DMS 273 treated with DMSO at 0.1 percent for 48 hours (cell line): ENCODE results near the gene MPPE1.

ENCODE experiments used
- DNase-seq: peaks from one replicate; lab custom pipeline; 2025; lab: John Stamatoyannopoulos, UW

The MPPE1 gene

DNA sequence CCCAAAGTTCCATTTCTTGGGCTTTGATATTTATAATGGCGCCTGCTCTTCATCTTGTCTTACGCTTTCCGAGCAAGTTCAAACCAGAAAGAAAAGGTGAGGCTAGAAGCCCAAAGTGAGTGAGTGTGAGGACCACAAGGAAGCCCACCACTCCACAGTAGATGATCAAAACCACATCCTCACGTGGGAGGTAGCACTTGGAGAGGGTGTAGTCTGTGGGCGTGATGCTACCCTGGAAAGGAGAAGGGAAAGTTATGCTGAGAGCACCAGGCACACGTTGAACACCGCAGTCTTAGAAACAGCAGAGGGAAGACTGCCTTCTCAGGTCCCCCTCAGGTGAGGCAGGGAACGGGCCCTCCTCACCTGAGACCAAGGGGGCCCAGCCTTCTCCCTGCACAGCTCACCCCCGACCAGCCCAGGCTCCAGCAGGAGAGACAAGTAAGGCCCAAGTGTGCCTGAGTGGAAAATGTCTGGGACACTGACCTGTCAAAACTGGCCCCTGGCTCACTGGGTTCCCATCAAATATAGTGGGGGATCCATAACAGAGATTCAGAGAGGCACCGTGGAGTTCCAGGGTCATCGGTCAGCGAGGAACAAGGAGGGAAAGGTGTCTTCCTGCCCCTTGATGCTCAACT, 23.6 kb downstream of the MPPE1 start:
- no peak for DNase-seq

GRCh38 chr18:11883153-11883552, 25.0 kb downstream of the MPPE1 start:
- no peak for DNase-seq

DNA sequence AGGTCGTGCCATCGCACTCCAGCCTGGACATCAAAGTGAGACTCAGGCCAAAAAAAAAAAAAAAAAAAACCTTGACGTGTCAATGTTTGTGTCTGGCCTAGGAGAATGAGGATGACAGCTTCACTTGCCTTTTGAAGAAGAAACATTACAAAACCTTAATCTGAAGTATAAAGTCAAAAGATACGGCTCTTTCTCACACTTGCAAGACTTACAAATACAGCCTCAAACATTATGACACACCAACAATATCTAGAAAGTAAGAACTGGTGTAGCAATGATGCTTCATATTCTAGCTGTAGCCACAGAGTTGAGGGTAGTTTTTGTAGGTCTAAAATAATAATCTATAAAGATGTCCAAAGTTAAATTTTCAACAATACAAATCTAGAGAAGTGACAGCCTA, 25.5 kb downstream of the MPPE1 start:
- no peak for DNase-seq

GRCh38 chr18:11880586-11881304, 27.4 kb downstream of the MPPE1 start:
- DNase-seq = no peak

- no peak for DNase-seq
These were observed 30.5 kb downstream of the MPPE1 start for GRCh38 chr18:11877497-11878135.

- DNase-seq = no peak
These were observed 33.4 kb downstream of the MPPE1 start for GRCh38 chr18:11874676-11875075.

- DNase-seq = no peak
These were observed 34.3 kb downstream of the MPPE1 start for GRCh38 chr18:11873670-11874340.

DNA sequence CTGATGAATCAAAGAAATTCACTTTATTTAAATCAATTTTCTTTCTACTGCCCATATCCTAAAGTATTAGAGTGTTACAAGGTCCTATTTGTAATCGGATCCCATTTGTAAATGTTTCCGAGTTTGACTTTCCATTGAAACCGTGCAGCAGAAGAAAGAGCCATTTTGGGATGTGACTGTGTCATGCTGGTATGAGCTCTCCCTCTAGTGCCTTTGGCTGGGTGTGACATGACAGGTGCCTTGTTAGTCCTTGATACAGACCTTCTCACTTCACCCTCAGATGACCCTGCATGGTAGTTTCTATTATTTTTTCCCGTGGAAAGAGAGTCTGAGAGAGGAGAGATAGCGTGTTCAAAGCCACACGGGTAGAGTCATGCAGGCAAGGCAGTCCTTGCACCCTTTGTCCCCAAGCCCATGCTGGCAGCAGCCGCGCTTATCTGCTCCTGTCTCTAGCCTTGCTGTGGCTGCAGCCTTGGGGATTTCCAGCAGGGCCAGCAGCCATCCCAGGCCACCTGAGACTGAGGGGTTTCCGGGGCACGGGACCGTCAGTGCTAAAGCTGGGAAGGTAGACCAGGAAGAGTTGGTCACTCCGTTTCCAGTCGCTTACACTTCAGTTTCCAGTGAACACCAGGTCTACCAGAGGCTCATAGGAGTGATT, 35.5 kb downstream of the MPPE1 start:
- DNase-seq = no peak

GRCh38 chr18:11871501-11871900, 36.6 kb downstream of the MPPE1 start:
- no peak for DNase-seq

DNA sequence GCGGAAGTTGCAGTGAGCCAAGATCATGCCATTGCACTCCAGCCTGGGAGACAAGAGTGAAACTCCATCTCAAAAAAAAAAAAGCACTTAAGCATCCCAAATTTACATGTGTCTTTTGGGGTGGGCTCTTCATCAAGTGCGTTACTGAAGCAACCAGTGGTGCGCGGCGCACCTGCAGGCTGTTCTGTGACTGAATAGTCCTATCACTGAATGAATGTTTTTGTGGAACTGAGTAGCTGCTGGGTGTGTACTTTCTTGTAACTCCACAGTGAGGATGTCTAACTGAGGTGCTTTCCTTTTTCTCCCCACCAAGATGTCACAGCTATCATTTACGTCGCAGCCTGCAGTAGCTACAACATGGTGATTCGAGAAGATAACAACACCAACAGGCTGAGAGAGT, 39.9 kb downstream of the MPPE1 start:
- DNase-seq = no peak

GRCh38 chr18:11866764-11867163, 41.4 kb downstream of the MPPE1 start:
- DNase-seq = no peak

DNA sequence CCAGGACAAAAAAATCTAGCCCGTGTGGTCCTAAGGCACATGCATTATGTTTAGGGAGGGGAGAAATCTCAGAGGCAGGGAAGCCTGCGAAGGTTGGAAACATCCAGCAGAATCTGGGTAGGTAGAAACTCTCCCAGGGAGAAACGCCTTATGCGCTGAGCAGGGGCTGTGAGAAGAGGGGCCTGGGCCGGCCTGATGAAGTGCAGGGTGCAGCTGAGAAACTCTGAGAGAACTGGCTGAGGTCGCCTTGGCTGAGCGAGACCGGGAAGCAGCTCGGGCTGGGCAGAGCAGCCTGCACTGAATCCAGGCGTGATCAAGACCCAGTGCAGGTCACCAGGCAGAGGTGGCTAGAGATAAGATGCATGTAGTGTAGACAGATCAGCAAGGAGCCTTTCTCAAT, 41.8 kb downstream of the MPPE1 start:
- DNase-seq = no peak

GRCh38 chr18:11865071-11865470, 43.0 kb downstream of the MPPE1 start:
- no peak for DNase-seq

DNA sequence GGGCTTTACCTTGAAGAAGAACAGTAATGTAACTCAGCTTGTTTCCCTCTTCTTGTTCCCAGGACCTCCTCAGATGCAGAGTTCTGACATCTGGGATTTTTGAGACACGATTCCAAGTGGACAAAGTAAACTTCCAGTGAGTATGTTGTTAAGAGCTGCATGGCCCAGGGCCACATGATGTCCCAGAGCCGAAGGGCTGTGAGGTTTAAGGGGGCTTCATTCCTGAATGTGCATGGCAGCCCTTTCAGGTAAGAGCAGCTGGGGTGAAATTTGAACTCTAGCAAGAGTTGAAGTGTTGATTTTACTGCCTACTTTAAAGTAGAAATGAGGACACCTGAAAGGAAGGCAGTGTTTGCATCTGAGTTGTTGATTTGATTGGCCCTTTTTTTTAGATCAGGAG, 43.6 kb downstream of the MPPE1 start:
- DNase-seq = no peak

- no peak for DNase-seq
These were observed 45.5 kb downstream of the MPPE1 start for GRCh38 chr18:11862468-11863137.

DNA sequence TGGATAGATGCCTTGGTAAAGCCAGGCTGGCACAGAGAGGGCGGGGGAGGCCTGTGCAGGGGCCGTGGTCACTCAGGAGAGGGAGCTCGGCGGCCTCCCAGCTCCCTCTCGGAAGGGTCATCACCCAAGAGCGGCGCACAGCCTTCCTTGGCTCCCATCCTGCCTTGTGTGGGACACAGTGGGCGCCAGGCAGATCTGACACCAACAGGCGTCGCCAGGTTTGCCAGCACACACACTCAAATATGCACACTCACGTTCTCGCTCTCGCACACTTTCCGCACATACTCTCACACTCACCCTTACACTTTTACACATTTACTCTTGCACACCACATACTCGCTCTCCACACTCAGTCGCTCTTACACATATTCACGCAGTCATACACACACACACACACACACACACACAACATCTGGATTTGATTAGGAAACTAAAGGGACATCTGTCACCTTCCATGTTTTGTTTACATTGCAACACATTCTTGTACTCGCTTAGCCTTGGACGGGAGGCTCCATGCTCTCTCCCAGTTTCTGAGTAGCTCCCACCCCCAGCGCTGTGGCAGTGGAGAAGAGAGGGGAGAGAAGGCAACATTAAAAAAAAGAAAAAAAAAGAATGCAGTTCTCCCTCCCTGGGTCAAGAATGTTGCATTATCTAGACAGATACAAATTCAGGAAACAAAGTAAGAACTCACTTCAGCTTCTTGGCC, 46.4 kb downstream of the MPPE1 start:
- peak; percentile 15 for DNase-seq

DNA sequence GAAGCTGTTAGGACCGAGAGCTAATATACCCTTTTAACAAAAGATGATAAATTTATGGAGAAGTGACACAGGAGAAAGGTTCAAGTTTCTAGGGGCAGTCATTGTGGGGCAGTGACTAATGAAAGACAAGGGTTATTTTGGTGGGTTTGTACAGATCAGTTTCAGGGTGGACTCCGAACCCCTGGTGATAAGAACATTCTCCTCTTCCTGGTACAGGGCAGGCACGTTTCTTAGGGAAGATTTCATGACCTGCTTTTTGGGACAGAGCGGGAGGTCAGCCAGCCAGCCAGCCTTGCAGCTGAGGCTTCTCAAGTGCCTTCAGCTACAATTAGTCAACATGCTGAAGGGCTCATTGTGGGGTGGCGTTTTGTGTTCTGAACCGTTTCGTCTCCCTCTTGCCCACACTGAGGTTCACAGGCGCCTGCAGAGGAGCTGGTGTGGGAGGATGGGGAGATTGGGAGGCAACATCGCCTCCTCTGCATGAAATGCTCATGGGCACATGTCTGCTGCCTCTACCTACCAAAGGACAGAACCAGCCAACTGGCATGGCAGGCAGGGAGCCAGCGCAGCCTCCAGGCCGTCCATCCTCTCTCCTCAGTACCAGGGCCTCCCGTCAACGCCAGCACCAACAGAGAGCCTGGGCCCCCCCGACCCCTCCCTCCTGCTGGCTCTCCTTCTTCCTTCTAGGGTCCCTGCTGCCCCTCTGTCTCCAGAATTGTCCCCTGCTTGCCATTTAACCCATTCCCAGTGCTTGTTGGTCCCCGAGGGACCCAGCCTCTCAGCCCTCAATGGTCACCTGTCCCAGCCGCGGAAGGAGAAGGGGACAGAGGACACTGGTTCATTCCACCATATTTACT, 47.3 kb downstream of the MPPE1 start:
- DNase-seq = no peak

- no peak for DNase-seq
These were observed 48.2 kb downstream of the MPPE1 start for GRCh38 chr18:11859903-11860407.

DNA sequence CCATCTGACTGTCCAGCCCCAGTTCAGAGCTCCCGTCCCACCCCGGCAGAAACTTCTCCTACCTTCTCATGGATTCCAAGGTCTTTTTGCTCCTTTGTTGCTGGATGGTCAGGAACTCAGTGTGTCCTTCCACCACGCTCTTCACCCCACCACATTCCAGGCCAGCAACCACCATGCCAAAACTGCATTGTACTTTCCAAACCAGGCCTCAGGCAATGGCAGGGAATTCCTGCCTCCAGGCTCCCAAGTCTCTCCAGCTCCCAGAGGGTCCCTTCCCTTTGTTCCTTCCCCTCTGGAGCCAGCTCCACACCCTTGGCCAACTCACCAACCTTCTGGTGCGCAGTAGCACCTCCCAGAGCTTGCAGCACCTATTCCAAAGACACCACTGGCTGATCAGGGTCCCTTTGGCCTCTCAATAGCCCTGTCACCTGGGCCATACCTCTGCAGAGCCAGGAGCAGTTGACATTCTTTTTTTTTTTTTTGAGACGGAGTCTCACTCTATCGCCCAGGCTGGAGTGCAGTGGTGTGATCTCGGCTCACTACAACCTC, 48.8 kb downstream of the MPPE1 start:
- no peak for DNase-seq
